ENCODE measurements around the gene DELE1. TPM values are rescaled to one million over a fixed set of nuclear protein-coding genes. Genes with fewer than 3 reads are reported as not detected.

The DELE1 gene
- polyA plus RNA-seq, 1 experiment, result 54.7 TPM

DNA sequence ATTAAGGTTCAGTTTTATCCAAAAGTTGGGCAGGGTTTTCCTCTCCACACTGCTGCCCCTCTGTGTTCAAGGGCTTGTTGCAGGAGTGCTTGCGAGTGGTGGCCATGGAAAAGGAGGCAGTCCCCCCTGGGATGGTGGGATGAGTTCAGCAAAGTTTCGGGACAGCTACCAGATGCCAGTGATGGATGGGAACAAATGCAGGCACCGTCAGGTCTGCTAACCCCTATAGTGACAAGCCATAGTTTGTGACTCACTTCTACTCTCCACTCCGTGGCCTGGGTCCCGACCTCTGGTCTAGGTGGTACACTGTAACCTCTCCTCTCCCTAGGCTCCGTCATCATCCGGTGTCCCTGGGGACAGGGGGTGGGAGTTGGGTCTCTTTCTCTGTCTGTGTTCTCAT lies 41.4 kb downstream of the DELE1 start:
- H3K4me3 ChIP-seq (ENCODE audit: low read depth, low read length), result no peak overlapping the region
- H3K27ac ChIP-seq (ENCODE audit: low read depth, low read length), result no peak overlapping the region
- ChIA-PET CTCF (interaction anchor here (0.6 kb wide), 1 partner anchor 273 kb away, joined by 3 read pairs; no protein-coding TSS in a partner anchor), POLR2A (no interaction called here)
- no peaks in the 10 kb centered on the region; the same call in 1 of the 2 replicates for H3K9me3 ChIP-seq (ENCODE audit: control insufficient read depth, insufficient read depth, low read length)
- no peaks in the 10 kb centered on the region for H3K27me3 ChIP-seq (ENCODE audit: control insufficient read depth, insufficient read depth, low read length)
- TF ChIP-seq, protein P1, sequence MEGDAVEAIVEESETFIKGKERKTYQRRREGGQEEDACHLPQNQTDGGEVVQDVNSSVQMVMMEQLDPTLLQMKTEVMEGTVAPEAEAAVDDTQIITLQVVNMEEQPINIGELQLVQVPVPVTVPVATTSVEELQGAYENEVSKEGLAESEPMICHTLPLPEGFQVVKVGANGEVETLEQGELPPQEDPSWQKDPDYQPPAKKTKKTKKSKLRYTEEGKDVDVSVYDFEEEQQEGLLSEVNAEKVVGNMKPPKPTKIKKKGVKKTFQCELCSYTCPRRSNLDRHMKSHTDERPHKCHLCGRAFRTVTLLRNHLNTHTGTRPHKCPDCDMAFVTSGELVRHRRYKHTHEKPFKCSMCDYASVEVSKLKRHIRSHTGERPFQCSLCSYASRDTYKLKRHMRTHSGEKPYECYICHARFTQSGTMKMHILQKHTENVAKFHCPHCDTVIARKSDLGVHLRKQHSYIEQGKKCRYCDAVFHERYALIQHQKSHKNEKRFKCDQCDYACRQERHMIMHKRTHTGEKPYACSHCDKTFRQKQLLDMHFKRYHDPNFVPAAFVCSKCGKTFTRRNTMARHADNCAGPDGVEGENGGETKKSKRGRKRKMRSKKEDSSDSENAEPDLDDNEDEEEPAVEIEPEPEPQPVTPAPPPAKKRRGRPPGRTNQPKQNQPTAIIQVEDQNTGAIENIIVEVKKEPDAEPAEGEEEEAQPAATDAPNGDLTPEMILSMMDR (IDR thresholded peaks at IDR 0.05; ENCODE audit: low read depth, low read length), result no peak
- DNase-seq (ENCODE audit: low read depth, low spot score), result no peak

DNA sequence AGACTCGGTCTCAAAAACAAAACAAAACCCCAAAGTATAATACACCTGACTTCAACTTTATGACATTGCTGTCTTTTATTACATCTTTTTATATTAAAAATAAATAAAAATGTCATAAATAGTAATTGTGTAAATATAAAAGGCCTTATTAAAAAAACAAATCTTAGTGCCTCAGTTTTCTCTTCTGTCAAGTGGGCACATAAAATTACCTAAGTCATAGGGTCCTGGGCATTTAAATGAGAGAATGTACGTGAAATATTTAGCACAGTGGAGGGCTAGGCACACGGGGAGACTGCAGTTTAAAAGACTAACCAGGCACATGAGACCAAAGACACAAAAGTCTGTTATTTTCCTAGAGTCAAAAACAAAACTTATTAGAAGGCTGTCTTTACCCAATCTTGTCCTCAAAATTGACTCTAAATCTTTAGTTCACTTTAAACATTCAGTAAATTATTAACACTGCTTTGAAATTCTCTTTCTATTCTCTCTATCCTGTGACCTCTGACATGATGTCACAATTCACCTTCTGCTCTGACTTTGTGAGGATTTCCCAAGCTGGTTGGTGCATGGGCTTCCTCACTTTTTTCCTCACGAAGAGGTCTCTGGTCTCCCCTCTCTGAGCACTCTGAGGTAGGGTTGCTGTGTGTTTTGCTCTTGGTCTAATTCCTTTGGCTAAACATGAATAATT lies 42.7 kb downstream of the DELE1 start:
- H3K9me3 ChIP-seq (ENCODE audit: control insufficient read depth, insufficient read depth, low read length), result no peaks in the 10 kb centered on the region; the same call in 1 of the 2 replicates
- ChIA-PET POLR2A (no interaction called here), CTCF (interaction anchor here (0.7 kb wide), 1 partner anchor 16 kb away, joined by 3 read pairs; no protein-coding TSS in a partner anchor)
- DNase-seq (ENCODE audit: low read depth, low spot score), result no peak
- no peak overlapping the region for H3K4me3 ChIP-seq (ENCODE audit: low read depth, low read length)
- TF ChIP-seq, protein P1 (IDR thresholded peaks at IDR 0.05; ENCODE audit: low read depth, low read length), result no peak
- no peak overlapping the region for H3K27ac ChIP-seq (ENCODE audit: low read depth, low read length)
- no peaks in the 10 kb centered on the region for H3K27me3 ChIP-seq (ENCODE audit: control insufficient read depth, insufficient read depth, low read length)

DNA sequence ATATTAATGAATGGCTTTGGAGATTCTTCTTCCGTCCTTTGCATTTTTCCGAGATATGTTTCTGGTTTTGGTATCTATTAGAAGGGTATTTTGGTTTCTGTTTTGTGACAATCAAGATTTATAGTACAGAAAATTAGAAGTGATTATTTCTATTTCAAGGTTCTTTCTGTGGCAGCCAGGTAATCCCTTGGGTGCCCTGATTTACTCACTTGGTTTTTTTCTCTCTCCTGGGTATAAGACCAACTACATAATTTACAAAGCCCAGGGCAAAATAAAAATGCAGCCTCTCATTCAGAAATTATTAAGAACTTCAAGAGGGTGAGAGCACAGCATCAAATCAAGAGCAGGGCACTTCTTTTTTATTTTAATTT lies 43.3 kb downstream of the DELE1 start:
- CTCF ChIA-PET, result interaction anchor here (3.6 kb wide), 1 partner anchor 275 kb away, joined by 45 read pairs; no protein-coding TSS in a partner anchor
- POLR2A ChIA-PET, result no interaction called here
- no peaks in the 10 kb centered on the region; the same call in 1 of the 2 replicates for H3K9me3 ChIP-seq (ENCODE audit: control insufficient read depth, insufficient read depth, low read length)
- no peak overlapping the region for H3K4me3 ChIP-seq (ENCODE audit: low read depth, low read length)
- H3K27me3 ChIP-seq (ENCODE audit: control insufficient read depth, insufficient read depth, low read length), result no peaks in the 10 kb centered on the region
- H3K27ac ChIP-seq (ENCODE audit: low read depth, low read length), result no peak overlapping the region
- TF ChIP-seq, protein P1 (IDR thresholded peaks at IDR 0.05; ENCODE audit: low read depth, low read length), result no peak
- no peak for DNase-seq (ENCODE audit: low read depth, low spot score)

DNA sequence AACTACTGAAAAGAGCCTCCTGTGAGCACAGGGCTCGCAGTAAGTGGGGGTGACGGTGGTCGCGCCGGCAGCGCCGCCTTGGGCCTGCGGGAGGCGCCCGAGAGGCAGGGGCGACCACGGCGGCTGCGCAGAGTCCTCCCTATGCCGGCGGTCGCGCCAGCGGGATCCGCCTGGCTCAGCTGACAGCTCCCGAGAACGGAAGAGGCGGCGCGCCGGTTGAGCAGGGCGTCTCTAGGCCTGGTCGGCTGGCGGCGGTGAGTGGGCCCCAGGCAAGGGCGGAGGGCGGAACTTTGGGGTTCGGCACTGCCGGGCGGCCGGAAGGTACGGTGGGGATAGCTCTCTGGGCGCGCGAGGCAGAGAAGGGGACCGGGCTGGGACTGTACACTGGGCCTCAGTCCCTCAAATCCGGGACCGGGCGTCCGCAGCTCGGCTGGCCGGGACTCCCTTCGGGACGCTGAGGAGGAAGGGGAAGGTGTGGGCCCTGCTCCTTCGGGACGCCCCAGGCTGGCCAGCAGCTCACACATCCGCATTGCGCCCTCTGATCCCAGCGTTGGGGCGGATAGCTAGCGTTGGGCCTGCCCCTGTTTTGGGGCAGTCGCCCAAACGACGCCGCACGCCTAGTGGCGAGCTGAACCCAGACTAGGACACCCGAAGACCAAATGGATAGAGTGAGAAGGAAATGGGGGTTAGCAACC lies 45.4 kb downstream of the DELE1 start, which contains the start of gene RNF14:
TSS of gene RNF14 (plus strand) at position 192 of the 695 bp plus-strand sequence. CDS start 4,484 bp downstream, outside the sequence.
- TF ChIP-seq, protein P1 (IDR thresholded peaks at IDR 0.05; ENCODE audit: low read depth, low read length), result peak; percentile 63
- CTCF ChIA-PET, result interaction anchor here (0.6 to 4.9 kb wide), 25 partner anchors 9 to 1833 kb away, joined by 3 to 78 read pairs (median 4); partner anchors contain the start of gene DELE1
- Histone ChIP-seq H3K9me3 (ENCODE audit: control insufficient read depth, insufficient read depth, low read length) (no peaks in the 10 kb centered on the region; the same call in 1 of the 2 replicates), H3K27ac (ENCODE audit: low read depth, low read length) (peak within 1 kb of the TSS; percentile 94), H3K4me3 (ENCODE audit: low read depth, low read length) (peak within 1 kb of the TSS; percentile 70), H3K27me3 (ENCODE audit: control insufficient read depth, insufficient read depth, low read length) (no peaks in the 10 kb centered on the region)
- POLR2A ChIA-PET, result interaction anchor here (0.6 to 1.7 kb wide), 14 partner anchors 8 to 1928 kb away, joined by 3 to 13 read pairs (median 3); partner anchors contain the start of genes DELE1, HDAC3 and RELL2
- DNase-seq (ENCODE audit: low read depth, low spot score), result peak; percentile 73
